GDM1 (cell line): ENCODE measurements around the gene MOV10.
"Not testable (repeated sequence)": the region's sequence is repeated elsewhere in the genome, so short reads cannot be mapped to it uniquely, and the experiment has no call there.

ENCODE experiments used
- DNase-seq: peaks from one replicate; lab custom pipeline; 2025; lab: John Stamatoyannopoulos, UW

The MOV10 gene

DNA sequence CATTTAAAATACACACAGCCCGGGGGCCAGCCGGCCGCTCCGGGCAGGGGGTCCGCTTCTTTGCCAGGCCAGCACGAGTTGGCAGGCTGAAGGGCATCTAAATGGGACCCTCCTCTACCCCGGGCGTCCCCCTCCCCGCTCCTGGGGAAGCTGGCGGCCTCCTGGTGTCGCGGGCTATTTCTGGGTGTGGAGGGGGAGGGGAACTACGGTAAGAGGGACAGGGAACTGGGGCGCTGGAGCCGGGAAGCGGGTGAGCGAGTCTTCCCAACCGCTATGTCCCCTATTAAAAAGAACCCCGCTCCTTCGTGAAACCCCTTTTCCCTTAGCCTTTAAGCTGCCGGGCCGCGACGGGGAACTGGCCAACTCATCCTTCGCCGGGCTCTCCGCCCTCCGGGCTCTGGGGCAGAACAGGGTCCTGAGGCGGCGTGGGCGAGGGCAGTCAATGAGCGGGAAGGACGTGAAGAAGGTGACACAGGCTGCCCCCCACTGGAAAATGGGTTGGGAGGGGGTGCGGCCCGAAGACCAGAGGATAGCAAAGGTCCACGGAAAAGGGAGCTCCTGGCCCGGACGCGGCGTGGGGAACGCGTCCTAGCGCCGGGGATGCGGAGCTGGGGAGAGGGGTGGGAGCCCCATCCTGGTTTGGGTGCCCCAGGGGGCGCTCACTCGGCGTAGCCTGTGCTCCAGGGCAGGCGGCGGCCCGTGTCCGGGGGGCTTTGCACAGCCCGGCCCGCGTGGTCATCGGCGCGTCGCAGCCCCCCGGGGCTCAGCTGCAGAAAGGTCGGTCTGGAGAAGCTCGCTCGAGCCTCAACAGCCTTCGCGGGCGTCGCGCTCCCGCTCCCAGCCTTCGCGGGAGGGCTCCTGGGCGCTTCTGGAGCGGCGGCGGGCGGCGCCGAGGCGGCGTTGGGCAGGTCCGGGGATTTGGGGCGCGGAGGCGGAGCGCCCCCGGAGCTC is 40.1 kb downstream of the MOV10 start:
- DNase-seq = no peak

DNA sequence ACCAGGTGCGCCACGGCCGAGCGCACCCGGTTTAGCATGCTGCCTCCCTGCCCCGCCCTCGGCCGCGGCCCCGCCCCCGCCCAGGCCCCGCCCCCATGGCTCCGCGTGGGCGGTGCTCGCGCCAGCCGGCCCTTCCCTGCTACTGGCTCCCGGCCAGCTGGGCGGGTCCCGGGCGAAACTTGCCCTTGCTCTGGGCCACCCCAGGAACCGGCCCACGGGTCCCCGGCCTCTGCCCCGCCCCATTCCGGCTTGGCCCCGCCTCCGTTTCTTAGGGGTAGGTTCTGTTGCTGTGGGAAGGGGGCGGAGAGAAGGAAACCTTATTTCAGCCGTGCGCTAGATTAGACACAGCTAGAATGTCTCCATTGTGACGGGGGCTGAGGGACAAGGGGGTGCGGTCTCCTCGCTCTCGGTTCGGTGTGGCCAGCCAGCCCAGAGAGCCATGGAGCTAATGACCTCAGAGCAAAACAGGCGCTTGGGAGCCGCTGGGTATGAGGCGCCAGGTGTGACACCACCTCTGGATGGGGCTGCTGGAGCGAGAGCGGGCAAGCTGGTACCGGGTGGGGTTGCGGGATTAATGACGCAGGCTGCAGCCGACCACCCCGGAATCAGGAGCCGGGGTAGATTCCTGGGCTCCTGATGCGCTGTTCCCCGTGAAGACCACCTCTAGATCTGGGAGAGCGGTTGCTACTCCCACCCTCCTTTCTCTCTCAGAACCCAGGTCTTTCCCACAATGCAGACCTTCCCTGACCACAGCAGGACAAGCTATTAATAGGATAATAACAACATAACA is 41.0 kb downstream of the MOV10 start, which contains the start of gene PPM1J:
TSS of gene PPM1J (minus strand) at position 69 of the 790 bp plus-strand sequence. CDS start at position 38, 31 bp downstream.
- peak; percentile 94 for DNase-seq

DNA sequence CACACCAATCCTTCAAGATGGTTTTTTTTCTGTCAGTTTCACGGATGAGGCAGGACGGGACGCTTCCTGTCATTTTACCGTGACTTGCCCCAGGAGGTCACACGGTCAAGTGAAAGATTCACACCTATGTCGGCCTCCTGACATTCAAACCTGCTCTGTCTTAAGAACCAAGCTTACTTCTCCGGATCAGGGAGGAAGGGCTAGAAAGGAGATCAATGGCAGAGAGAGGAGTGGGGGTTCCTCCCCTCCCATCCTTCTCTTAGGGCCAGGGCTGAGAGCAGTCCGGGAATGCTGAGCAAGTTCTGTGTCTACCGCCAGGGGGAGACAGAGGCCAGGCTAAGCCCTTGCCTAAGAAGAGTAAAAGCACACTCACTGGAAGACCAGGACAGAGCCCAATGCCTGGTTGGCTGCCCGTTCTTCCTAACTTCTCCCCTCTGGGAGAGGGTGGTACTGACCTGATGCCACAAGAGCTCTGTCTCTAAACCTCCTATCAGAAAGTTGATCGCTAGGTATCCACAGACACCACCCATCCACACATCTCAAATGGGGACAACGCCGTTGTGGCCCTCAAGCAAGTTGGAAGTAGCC is 41.8 kb downstream of the MOV10 start:
- peak; percentile 74 for DNase-seq

DNA sequence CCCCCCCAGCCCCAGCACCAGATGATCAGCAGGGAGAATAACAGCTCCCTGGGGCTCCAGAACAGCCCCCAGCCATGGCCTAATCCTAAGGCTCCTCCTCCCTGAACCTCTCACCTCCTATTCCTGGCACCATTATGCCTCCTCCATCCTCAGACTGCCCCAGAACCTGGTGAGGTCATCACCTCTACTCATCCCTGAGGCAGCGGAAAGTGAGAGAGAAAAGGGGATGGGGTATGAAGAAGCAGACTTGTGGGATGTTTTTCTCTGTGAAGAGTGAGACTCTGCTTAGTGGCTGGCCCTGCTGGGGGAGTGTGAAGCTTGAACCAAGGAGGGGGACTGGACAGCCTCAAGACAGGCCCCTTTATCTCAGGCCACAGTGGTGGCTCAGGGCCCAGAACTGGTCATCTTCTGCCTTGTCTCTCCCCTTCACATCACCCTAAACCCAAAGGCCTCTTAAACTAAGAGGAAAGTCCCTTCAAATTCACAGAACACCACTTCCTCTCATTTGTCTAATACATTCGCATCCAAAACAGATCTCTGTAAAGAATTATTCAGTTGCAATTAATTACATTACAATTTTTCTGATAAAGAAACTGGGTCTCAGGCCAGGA is 42.9 kb downstream of the MOV10 start:
- no peak for DNase-seq

DNA sequence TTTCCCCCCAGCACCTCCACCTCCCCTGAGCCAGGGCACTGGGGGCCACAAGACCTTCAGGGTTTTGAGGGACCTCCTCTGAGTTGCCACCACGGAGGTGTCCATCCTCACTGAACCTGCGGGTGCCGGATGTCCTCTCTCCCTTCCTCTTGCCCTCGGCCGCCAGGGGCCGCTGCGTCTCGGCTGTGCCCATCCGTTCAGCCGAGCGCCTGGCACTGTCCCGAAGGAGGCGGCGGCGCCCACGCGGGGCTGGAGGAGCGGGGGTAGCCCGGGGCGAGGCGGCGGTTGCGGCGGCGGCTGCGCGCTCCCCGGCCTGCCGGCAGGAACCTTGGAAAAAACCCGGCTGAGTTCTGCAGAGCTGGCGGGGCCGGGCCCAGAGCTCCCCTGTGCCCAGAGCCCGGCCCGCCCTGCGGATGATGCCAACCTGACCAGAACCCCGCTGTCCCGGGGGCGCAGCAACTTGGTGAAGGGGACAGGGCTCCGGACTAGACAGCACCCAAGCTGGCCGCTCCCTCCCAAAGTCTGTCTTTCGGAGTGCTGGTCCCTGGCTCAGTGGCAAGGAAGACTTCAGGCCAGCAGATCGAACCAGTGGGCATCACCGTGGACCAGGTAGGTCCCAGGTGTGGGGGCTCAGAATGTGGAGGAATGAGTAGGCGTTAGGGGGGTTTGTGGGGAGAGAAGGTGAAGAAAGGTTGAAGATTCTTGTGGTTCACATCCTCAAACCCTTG is 44.4 kb downstream of the MOV10 start:
- DNase-seq = peak; percentile 55

DNA sequence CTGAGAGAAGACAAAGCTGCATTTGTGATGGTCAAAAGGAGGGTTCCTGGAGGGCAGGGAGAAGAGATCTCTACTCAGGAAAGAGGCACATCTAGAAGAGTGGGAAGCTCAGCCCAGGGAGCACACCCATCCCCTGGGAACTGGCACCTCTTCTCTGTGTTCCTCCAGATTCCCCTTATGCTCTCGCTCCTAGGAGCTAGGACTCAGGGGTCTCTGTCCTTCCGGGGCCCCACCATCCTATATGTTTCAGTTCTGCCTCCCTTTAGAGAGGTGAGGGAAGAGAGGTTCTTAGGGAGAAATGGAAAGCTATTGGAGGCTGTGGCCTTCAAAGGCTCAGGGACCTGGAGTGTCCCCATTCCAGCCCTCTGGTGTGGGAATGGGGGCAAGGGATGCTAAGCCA is 45.2 kb downstream of the MOV10 start:
- no peak for DNase-seq

DNA sequence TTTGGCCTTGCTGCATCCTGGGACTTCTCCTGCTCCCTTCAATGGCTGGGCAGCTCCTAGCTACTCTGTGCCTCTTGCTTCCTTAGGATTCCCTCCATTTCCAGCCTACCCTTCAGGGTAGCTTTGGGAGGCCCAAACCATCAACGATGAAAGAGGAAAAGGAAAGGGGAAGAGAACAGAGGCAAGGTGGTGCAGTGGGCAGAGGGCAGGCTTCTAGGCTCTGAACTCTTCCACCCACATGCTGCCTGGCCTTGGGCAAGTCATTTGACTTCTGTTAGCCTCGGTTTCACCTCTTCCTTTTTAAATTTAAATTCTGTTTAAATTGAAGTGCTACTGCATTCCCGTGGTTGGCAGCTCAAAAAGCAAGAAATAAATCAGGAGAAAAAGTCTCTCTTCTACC is 46.3 kb downstream of the MOV10 start:
- DNase-seq = no peak

DNA sequence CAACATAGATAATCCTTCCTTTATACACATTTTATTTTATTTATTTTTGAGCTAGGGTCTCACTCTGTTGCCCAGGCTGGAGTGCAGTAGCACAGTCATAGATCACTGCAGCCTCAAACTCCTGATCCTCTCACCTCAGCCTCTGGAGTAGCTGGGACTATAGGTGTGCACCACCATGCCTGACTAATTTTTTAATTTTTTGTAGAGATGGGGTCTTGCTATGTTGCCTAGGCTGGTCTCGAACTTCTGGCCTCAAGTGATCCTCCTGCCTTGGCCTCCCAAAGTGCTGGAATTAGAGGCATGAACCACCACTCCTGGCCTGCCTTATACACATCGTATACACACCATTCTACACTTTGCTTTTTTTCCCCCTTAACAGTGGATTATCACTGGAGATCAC is 46.8 kb downstream of the MOV10 start:
- not testable (repeated sequence) for DNase-seq

DNA sequence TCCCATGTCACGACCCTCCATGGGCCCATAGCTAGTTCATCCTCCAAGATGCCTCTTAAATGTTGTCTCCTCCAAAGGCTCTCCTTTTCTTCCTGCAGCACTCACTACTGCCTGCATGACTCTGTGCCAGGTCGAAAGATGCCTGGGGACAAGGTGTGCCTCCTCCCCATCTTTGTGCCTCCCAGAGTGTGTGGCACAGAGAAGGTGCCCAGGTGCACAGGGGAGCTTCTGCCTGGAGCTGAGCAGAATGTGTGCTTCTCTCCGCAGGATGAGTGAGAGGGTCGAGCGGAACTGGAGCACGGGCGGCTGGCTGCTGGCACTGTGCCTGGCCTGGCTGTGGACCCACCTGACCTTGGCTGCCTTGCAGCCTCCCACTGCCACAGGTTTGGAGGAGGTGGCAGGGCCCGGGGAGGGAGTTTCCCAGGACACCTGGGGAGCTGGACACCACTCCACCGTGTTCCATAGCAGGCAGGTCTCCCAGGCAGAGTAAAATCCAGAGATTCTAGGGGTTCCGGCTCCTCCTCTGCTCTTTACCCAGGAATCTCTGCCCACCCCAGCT is 47.6 kb downstream of the MOV10 start:
- DNase-seq = no peak

DNA sequence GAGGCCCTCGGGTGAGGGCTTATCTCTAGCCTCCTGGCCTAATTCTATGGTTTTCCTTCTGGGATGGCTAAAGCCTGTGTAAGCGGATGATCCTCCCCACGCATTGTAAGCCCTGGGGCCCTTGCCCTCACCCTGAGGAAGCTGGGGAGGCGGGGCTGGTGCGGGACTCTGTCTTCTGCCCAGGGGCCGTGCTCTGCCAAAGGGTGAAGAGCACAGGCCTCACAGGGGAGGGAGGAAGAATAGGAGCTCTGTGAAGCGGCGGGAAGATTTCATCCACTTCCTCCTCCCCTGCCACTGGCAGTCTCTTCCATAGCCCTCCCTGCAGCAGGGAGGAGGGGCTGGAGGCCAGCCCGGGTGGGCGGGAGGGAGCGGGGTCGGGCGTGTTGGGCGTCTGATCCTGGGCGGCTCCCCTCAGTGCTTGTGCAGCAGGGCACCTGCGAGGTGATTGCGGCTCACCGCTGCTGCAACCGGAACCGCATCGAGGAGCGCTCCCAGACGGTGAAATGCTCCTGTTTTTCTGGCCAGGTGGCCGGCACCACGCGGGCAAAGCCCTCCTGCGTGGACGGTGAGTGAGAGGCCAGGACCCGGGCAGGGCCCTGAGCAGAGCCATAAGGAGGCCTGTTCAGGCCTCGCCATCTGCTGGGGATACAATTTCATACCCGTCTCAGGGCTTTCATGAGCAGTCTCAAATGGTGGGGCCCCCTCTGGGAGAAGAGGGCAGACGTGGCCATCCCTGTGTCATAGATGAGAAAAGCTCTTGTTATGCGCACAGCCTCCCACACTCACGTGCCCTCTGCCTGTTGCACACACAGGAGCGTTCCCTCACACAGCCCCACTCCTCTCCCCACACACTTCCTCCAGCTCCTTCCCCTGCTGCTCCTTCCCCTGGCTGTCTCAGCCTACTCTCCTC is 48.4 kb downstream of the MOV10 start:
- peak; percentile 29 for DNase-seq

DNA sequence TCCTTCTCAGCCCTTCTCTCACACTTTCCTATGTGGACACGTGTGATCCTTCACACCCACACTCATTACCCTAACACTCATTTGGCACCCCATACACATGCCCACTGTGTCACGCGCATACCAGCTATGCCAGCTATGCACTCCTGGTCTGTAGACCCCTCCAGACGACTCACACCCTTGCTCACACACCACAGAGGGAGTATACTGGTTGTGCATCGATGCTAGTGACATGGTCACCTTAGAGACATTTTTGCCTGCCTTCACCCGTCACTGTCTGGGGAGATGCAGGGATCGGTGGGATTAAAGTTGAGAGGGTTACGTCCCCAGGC is 49.0 kb downstream of the MOV10 start:
- DNase-seq = no peak

DNA sequence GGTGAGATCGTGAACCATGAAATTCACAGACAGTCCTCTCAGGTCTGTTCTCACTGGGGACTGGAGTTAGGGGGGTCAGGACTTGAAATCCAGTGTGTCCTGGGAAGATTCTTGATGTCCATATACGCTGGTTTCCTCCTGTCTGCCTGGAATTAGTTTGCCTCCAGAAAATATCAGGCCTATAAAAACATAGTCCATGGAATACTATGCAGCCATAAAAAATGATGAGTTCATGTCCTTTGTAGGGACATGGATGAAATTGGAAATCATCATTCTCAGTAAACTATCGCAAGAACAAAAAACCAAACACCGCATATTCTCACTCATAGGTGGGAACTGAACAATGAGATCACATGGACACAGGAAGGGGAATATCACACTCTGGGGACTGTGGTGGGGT is 49.8 kb downstream of the MOV10 start:
- DNase-seq = not testable (repeated sequence)

DNA sequence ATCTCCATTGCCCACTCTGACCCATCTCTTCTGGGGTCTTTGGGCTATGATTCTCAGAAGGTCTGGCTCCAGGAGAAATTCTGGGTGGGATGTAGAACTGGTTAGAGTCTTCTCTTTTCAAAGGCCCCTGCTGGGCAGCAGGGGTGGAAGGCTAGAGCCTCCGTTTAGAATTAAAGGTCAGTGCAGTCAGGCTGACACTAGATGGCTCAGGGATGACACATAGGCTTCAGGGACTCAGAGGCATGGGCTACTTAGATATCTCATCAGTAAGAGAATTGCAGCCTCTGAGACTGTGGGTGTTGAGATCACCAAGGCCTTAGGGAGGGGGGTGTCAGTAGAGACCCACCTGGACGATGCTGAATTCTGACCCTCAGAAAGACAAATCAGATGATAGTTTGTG is 53.3 kb downstream of the MOV10 start:
- no peak for DNase-seq

DNA sequence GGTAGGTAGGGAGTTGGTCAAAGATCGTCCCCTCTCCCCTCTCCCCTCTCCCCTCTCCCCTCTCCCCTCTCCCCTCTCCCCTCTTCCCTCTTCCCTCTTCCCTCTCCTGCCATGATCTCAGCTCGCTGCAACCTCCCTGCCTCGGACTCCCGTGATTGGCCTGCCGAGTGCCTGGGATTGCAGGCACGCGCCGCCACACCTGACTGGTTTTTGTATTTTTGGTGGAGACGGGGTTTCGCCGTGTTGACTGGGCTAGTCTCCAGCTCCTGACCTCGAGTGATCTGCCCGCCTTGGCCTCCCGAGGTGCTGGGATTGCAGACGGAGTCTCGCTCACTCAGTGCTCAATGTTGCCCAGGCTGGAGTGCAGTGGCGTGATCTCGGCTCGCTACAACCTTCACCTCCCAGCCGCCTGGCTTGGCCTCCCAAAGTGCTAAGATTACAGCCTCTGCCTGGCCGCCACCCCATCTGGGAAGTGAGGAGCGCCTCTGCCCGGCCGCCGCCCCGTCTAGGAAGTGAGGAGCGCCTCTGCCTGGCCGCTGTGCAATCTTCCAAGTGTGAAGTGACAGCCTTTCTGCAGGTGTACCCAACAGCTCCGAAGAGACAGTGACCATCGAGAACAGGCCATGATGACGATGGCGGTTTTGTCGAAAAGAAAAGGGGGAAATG is 54.0 kb downstream of the MOV10 start:
- DNase-seq = not testable (repeated sequence)

DNA sequence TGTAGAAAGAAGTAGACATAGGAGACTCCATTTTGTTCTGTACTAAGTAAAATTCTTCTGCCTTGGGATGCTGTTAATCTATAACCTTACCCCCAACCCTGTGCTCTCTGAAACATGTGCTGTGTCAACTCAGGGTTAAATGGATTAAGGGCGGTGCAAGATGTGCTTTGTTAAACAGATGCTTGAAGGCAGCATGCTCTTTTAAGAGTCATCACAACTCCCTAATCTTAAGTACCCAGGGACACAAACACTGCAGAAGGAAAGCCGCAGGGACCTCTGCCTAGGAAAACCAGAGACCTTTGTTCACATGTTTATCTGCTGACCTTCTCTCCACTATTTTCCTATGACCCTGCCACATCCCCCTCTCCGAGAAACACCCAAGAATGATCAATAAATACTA is 54.6 kb downstream of the MOV10 start:
- not testable (repeated sequence) for DNase-seq

DNA sequence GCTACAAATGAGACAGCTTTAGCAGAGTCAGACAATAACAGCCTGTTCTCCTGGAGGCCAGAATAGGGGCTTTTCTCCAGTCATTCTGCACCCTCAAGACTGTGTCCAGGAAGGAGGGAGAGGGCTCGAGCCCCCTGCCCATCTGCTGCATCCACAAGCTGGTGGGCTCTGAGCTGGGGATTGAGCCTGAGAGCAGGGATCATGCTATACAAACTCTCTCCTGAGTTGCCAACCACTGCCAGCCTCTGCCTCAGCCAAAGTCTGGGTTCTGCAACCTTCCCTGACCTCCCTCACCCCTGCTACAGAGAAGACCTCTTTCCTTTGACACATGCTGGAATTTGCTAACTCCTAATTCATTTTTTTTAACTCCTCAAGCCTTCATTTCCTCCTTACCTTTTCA is 55.5 kb downstream of the MOV10 start:
- DNase-seq = no peak

DNA sequence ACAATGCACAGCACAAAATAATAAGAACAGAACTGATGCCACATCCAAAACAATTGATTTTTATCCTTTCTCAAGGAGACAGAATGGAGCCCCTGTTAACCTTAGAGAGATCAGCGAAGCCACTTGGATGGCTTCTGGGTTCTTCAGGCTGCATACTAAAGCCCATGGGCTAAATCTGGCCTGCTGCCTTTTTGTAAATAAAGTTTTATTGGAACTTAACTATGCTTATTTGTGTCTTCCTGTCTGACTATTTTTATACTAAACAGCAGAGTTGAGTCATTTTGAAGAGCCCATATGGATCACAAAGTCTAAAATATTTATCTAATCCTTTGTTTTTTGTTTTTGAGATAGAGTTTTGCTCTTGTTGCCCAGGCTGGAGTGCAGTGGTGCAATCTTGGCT is 57.0 kb downstream of the MOV10 start:
- DNase-seq = no peak

DNA sequence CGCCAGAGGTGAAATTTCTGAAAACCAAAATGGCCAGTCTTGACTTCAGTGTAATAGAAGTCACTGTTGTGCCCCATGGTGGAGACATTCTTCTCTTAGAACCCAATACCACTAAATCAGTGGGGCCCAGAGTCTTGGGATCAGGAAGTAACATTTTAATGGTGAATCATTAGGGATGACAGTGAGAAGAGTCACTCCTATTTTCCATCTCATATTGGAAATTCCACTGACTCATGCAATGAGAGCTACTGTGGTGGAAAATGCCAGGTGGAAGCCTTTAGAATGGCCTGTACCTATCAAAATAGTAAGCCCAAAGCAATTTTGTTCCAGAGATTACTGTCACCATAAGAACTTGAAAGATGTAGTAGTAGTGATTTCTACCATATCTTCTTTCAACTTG is 61.3 kb downstream of the MOV10 start:
- DNase-seq = no peak

DNA sequence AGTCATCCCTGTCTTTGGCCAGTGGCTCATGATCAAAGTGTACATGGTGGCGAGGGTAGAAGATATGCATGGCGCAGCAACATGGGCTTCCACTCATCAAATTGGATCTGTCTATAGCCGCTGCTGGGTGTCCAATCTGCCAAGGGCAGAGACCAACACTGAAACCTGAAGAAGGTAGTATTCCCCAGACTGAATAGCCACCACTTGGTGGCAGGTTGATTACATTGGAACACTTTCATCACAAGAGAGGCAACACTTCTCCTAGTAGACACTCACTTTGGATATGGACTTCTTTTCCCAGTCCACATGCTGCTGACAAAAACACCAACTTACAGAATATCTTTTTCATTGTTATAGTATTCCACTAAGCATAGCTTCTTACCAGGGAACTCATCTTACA is 63.1 kb downstream of the MOV10 start:
- DNase-seq = no peak
